Calu3 (cell line): Measurements from ENCODE around the gene SP140L. TPM values are rescaled to one million over a fixed set of nuclear protein-coding genes. Genes with fewer than 3 reads are reported as not detected.
"Not testable (repeated sequence)": the region's sequence is repeated elsewhere in the genome, so short reads cannot be mapped to it uniquely, and the experiment has no call there.

Experiments
- BruUV-seq: library from RNA; stranded (reverse); fragments of 400-500 nt; replicated peaks from 2 replicates; lab custom pipeline; 2021; lab: Mats Ljungman, UMichigan
- CTCF ChIA-PET: fragments of 300-600 bp; sonication (Branson Sonifier 250); formaldehyde crosslinking; loops from one replicate; lab custom pipeline; 2022; ENCODE audit warnings: antibody characterized with exemption; lab: Charles Lee
- DNase-seq: peaks from one replicate; pipeline ENCODE4 v3.0.0; 2022
- H3K27ac Mint-ChIP-seq: one replicate; pipeline ENCODE4 v1.8.0; 2022; ENCODE audit warnings: mixed read lengths; ENCODE audit not compliant: unreplicated experiment
- H3K27me3 Mint-ChIP-seq: one replicate; pipeline ENCODE4 v1.8.0; 2022; ENCODE audit warnings: mixed read lengths; ENCODE audit not compliant: unreplicated experiment
- H3K36me3 Mint-ChIP-seq: one replicate; pipeline ENCODE4 v1.8.0; 2022; ENCODE audit warnings: mild to moderate bottlenecking, moderate library complexity, mixed read lengths; ENCODE audit not compliant: insufficient read depth, unreplicated experiment
- H3K4me1 Mint-ChIP-seq: one replicate; pipeline ENCODE4 v1.8.0; 2022; ENCODE audit warnings: mild to moderate bottlenecking, low read depth, mixed read lengths; ENCODE audit not compliant: unreplicated experiment
- H3K4me3 Mint-ChIP-seq: one replicate; pipeline ENCODE4 v1.8.0; 2022; ENCODE audit warnings: mild to moderate bottlenecking, low read depth, moderate library complexity, mixed read lengths; ENCODE audit not compliant: unreplicated experiment
- H3K9me3 Mint-ChIP-seq: one replicate; pipeline ENCODE4 v1.8.0; 2022; ENCODE audit warnings: low read depth, mixed read lengths; ENCODE audit not compliant: unreplicated experiment
- CTCF ChIP-seq: fragments of 200-600 bp; IDR thresholded peaks from one replicate; pipeline ENCODE4 v1.8.0; 2022; ENCODE audit warnings: antibody characterized with exemption; ENCODE audit not compliant: unreplicated experiment
- intact Hi-C: fragments of 100-400 bp; cut with micrococcal nuclease; formaldehyde crosslinking; loops from one replicate; pipeline ENCODE4 v1.10.0; 2022; ENCODE audit not compliant: unreplicated experiment
- total RNA-seq: library from RNA; stranded (reverse); gene quantifications from 2 replicates; pipeline ENCODE4 v1.2.3, GENCODE V29; 2022

SP140L gene
- total RNA-seq, 1 experiment from 2014 or later: 35.4 TPM

GRCh38 chr2:230403746-230404145 is 76.8 kb downstream of the SP140L start:
- DNase-seq: no peak
- no peak for TF ChIP-seq CTCF
- H3K4me3 Mint-ChIP-seq: no peak overlapping the region
- H3K27ac Mint-ChIP-seq: no peak overlapping the region
- H3K36me3 Mint-ChIP-seq: peaks cover 12% of the 10 kb centered on the region
- H3K4me1 Mint-ChIP-seq: no peaks in the 10 kb centered on the region
- BruUV-seq: no TSS peak
- no peaks in the 10 kb centered on the region for H3K9me3 Mint-ChIP-seq
- H3K27me3 Mint-ChIP-seq: no peaks in the 10 kb centered on the region
- CTCF ChIA-PET: no interaction called here
- intact Hi-C loops: no loop called here

GRCh38 chr2:230405824-230406223 is 78.8 kb downstream of the SP140L start:
- no peak overlapping the region for H3K27ac Mint-ChIP-seq
- TF ChIP-seq CTCF: no peak
- no peaks in the 10 kb centered on the region for H3K4me1 Mint-ChIP-seq
- DNase-seq: no peak
- BruUV-seq: no TSS peak
- no peak overlapping the region for H3K4me3 Mint-ChIP-seq
- H3K9me3 Mint-ChIP-seq: no peaks in the 10 kb centered on the region
- H3K36me3 Mint-ChIP-seq: peaks cover 5% of the 10 kb centered on the region
- no peaks in the 10 kb centered on the region for H3K27me3 Mint-ChIP-seq
- CTCF ChIA-PET: no interaction called here
- intact Hi-C loops: no loop called here

- peaks cover 16% of the 10 kb centered on the region for H3K36me3 Mint-ChIP-seq
- CTCF ChIA-PET: no interaction called here
- no peaks in the 10 kb centered on the region for H3K9me3 Mint-ChIP-seq
- no peak overlapping the region for H3K4me3 Mint-ChIP-seq
- TF ChIP-seq CTCF: no peak
- no peaks in the 10 kb centered on the region for H3K27me3 Mint-ChIP-seq
- intact Hi-C loops: no loop called here
- BruUV-seq: no TSS peak
- no peak for DNase-seq
- H3K27ac Mint-ChIP-seq: no peak overlapping the region
- peaks cover 13% of the 10 kb centered on the region for H3K4me1 Mint-ChIP-seq
These were observed 81.3 kb downstream of the SP140L start for GRCh38 chr2:230408244-230408842.

GRCh38 chr2:230409316-230409715 is 82.3 kb downstream of the SP140L start:
- intact Hi-C loops, CTCF ChIA-PET, H3K27me3 Mint-ChIP-seq, H3K27ac Mint-ChIP-seq, BruUV-seq, H3K9me3 Mint-ChIP-seq, DNase-seq, H3K4me3 Mint-ChIP-seq: not testable (repeated sequence)
- Mint-ChIP-seq H3K4me1 (peaks cover 22% of the 10 kb centered on the region), H3K36me3 (peaks cover 16% of the 10 kb centered on the region)

GRCh38 chr2:230410263-230410662 is 83.3 kb downstream of the SP140L start:
- intact Hi-C loops: loop anchor here (5.0 to 10.0 kb wide), 2 partner anchors 178 to 345 kb away; partner anchors contain the start of gene SLC16A14
- CTCF ChIA-PET: no interaction called here
- H3K27ac Mint-ChIP-seq: no peak overlapping the region
- no peaks in the 10 kb centered on the region for H3K27me3 Mint-ChIP-seq
- TF ChIP-seq CTCF: no peak
- DNase-seq: no peak
- no TSS peak for BruUV-seq
- H3K9me3 Mint-ChIP-seq: no peaks in the 10 kb centered on the region
- H3K36me3 Mint-ChIP-seq: peaks cover 16% of the 10 kb centered on the region
- no peak overlapping the region for H3K4me3 Mint-ChIP-seq
- H3K4me1 Mint-ChIP-seq: peaks cover 31% of the 10 kb centered on the region
